Mucosa of stomach (tissue), 1 donor: Measurements from ENCODE around the gene PRR20D.
"Not testable (repeated sequence)": the region's sequence is repeated elsewhere in the genome, so short reads cannot be mapped to it uniquely, and the experiment has no call there.

Source experiments
- H3K27me3 ChIP-seq: one replicate; pipeline ENCODE4 v1.7.0; 2013; ENCODE audit warnings: mild to moderate bottlenecking, low read length; ENCODE audit not compliant: control insufficient read depth, insufficient read depth
- H3K36me3 ChIP-seq: one replicate; pipeline ENCODE4 v1.7.0; 2013; ENCODE audit warnings: low read length; ENCODE audit not compliant: control insufficient read depth, insufficient read depth
- H3K4me1 ChIP-seq: one replicate; pipeline ENCODE4 v1.7.0; 2013; ENCODE audit warnings: mild to moderate bottlenecking, low read length; ENCODE audit not compliant: control insufficient read depth, insufficient read depth
- H3K4me3 ChIP-seq: one replicate; pipeline ENCODE4 v1.7.0; 2013; ENCODE audit warnings: low read length
- H3K9ac ChIP-seq: one replicate; pipeline ENCODE4 v1.7.0; 2013; ENCODE audit warnings: mild to moderate bottlenecking, low read length, moderate library complexity
- H3K9me3 ChIP-seq: one replicate; pipeline ENCODE4 v1.7.0; 2013; ENCODE audit warnings: mild to moderate bottlenecking, low read length, moderate library complexity; ENCODE audit not compliant: control insufficient read depth
- donor health status: Pancreatic carcinoma.

The PRR20D gene

GRCh38 chr13:57166897-57167296, 6.5 kb downstream of the PRR20D start, which contains the start of gene PRR20E:
Gene PRR20E, plus strand, starts transcription at chr13:57167197. Its CDS starts 387 bp downstream, at chr13:57167584.
- not testable (repeated sequence) for H3K9ac ChIP-seq, H3K36me3 ChIP-seq, H3K4me1 ChIP-seq, H3K9me3 ChIP-seq, H3K4me3 ChIP-seq, H3K27me3 ChIP-seq

- no peaks in the 10 kb centered on the region for H3K4me1 ChIP-seq
- H3K4me3 ChIP-seq, result no peak overlapping the region
- no peaks in the 10 kb centered on the region for H3K36me3 ChIP-seq
- no peaks in the 10 kb centered on the region for H3K9me3 ChIP-seq
- no peak overlapping the region for H3K9ac ChIP-seq
- no peaks in the 10 kb centered on the region for H3K27me3 ChIP-seq
Measured at GRCh38 chr13:57191667-57192066, 31.2 kb downstream of the PRR20D start.

DNA sequence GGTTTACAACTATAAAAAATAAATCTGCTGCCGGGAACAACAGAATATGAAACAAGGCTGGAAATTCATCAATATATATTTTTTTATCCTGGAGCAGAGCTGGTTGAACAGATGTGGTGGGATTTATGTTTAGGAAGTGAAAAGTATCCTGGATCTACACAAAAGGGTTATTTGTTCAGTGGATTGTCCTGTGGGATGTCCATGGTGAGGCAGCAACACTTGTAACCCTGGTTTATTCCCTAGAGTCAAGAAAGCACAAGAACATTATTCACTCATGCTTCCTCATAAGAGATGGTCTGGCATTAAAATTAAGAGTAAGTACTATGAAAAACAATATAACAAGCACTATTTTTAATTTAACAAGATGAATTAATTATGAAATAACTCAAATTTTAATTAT, 52.6 kb downstream of the PRR20D start:
- H3K9ac ChIP-seq, result no peak overlapping the region
- no peak overlapping the region for H3K4me3 ChIP-seq
- H3K36me3 ChIP-seq, result no peaks in the 10 kb centered on the region
- no peaks in the 10 kb centered on the region for H3K4me1 ChIP-seq
- no peaks in the 10 kb centered on the region for H3K27me3 ChIP-seq
- no peaks in the 10 kb centered on the region for H3K9me3 ChIP-seq
